NCI-H146 treated with DMSO at 0.1 percent for 48 hours (cell line): ENCODE results near the gene FN3K.
"Not testable (repeated sequence)": the region's sequence is repeated elsewhere in the genome, so short reads cannot be mapped to it uniquely, and the experiment has no call there.

Source experiments
- DNase-seq: peaks from one replicate; lab custom pipeline; 2025; ENCODE audit not compliant: unreplicated experiment; lab: John Stamatoyannopoulos, UW

Gene FN3K

DNA sequence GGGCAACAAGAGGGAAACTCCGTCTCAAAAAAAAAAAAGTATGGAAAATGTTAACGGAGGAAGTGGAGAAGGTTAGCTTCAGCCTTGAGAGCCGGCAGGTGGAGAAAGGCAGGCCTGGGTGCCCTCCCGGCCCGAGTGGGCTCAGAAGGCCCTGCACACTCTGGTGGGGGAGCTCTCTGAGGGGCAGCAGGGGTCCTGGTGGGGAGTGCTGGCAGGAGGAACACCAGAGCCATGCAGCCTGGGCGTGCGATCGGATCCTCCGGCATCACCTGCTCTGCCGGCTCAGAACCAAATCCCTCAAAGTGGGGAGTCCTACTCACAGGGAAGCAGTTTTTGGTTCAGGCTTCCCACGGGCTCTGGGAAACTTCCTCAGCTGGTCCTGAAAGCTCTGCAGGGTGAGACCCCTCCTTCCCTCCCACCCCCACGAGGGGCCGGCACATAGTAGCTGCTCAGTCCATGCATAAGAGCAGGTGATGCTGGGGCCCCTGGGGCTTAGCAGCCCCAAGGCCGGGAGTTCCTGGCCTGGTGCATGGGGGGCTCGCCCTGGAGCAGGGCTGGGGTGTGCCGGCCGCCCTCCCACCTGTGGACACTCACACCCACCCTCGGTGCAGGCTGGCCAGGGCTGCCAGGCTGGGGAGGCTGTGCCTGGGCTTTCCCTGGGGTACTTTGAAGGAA is 1.2 kb downstream of the FN3K start:
- DNase-seq: no peak

DNA sequence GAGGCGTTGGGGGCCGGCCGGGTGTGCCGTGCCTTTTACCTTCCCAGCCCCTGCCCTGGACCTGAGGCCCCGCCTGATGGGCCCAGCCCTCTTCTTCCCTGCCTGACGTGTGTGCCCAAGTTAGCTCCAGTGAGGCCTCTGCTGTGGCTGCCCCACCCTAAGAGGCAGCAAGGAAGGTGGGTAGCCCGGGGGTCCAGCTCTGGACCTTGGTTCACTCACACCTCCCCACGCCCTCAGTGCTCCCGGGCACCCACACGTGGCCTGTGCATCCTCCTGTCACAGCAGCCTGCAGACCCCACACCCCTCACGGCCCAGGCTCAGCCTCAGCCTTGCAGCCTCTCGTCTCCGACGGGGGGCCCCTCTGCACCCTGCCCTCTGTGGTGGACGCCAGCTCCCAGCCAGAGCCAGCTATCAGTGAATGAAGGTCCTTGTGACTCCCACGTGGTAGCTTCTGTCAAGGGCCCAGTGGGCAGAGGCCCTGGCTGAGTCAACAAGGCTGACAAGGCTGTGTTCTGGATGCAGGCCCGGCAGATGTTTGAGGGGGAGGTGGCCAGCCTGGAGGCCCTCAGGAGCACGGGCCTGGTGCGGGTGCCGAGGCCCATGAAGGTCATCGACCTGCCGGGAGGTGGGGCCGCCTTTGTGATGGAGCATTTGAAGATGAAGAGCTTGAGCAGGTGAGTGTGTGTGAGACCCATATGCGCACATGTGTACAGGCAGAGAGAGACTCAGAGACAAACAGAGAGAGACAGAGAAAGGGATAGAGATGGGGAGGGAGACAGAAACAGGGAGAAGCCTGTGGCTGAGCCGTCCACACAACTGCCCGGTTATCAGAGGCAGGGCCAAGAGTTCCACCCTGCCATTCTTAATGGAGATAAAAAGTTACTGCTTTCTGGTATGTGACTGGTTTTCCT is 2.8 kb downstream of the FN3K start:
- DNase-seq: no peak

DNA sequence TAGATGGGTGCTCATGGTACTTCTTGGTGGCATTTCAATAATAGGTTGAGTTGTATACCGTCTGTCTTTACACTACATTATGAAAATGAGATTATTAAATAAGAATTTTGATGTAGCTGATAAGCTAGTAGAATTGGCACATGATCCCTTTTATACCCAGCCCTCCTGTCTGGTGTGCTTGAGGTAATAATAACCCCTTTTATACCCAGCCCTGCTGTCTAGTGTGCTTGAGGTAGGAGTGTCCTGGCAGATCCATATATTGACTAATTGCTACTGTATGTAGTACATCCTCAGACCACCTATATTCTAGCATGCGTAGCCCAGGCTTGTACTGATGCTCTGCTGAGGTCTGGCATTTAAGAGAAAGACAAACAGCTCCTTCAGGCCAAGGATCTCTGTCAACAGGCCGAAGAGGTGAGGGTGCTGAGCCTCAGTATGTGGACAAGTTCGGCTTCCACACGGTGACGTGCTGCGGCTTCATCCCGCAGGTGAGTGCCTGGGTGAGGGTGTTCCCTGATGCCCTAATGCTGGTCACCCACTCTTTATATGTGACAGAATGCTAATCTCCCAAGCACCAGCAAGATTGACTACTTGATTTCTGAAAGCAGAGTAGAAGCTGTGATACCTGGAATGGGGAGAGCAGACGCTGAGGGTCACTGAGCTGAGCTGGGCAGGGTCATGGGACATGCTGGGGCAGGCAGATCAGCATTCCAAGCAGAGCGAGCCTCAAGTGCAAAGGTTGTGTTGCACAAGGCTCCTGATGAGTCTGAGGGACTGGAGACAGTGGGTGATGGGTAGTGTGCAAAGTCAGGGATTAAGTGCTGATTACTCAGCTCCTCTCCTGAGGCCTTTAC is 5.7 kb downstream of the FN3K start:
- DNase-seq: no peak

DNA sequence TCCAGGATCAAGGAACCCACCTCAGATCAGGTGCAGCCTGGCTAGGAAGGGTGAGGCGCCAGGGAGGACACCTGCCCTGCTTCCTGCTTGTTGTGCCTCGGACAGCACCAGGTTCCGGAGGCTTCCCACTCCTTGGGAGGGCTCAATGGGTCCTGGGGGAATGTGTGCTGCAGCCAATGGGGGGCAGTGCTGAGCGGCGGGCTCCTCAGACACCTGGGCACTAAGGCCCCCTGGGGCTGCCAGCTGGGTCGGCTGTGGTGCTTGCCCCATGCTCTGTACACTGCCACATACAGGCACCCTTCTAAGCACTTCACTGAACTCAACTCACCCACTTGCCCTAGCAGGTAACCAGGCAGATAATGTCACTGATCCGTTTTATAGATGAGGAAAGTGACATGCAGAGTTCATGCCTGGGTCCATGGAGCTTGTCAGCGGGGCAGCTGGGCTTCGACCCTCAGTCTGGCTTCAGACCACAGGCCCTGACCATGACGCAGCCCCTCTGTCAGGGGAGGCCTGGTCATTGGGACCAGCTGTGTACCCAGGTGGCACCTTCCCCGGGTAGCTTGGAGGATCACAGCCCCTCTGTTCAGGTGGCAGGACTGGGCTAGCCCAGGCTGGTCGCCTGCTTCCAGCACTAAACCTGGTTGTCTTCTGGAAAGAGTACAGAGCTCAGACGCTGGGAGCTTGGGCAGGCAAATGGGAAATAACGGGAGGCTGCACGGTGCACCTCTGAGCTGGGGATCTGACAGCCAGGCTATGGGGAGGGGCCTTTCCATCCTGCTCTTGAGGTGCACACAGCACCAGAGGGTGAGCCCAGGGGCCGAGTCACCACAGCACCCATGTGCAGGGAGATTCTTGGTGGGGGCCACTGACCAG is 8.2 kb downstream of the FN3K start:
- no peak for DNase-seq

DNA sequence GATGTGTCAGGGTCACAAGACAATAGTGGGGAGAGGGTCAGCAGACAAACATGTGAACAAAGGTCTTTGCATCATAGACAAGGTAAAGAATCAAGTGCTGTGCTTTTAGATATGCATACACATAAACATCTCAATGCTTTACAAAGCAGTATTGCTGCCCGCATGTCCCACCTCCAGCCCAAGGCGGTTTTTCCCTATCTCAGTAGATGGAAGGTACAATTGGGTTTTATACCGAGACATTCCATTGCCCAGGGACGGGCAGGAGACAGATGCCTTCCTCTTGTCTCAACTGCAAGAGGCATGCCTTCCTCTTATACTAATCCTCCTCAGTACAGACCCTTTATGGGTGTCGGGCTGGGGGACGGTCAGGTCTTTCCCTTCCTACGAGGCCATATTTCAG is 9.3 kb downstream of the FN3K start:
- not testable (repeated sequence) for DNase-seq

DNA sequence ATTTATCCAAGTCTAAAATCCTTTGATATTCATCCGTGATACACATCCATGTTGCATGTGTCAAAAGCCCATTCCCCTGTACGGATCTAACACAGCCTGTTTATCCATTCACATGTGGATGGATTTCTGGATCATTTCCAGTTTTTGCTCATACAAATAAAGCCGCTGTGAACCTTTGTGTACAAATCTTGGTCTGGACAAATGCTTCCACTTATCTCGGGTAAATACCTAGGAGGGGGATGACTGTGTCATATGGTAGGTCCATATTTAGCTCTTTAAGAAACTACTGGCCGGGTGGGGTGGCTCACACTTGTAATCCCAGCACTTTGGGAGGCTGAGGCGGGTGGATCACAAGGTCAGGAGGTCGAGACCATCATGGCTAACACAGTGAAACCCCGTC is 10.1 kb downstream of the FN3K start:
- DNase-seq: peak; percentile 21

DNA sequence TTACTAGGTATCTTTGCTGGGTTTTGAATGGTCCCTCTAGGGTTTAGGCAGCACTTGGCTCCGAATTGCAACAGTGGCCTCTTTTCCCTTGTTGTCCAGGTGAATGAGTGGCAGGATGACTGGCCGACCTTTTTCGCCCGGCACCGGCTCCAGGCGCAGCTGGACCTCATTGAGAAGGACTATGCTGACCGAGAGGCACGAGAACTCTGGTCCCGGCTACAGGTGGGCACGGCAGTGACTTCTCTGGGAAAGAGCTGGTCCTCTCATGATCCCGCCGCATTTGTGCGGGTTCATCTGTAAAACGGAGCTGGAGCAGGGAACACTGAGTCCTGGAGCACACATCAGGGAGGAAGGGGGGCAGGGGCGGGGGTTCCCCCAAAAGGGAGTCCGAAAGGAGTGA is 13.3 kb downstream of the FN3K start:
- no peak for DNase-seq

DNA sequence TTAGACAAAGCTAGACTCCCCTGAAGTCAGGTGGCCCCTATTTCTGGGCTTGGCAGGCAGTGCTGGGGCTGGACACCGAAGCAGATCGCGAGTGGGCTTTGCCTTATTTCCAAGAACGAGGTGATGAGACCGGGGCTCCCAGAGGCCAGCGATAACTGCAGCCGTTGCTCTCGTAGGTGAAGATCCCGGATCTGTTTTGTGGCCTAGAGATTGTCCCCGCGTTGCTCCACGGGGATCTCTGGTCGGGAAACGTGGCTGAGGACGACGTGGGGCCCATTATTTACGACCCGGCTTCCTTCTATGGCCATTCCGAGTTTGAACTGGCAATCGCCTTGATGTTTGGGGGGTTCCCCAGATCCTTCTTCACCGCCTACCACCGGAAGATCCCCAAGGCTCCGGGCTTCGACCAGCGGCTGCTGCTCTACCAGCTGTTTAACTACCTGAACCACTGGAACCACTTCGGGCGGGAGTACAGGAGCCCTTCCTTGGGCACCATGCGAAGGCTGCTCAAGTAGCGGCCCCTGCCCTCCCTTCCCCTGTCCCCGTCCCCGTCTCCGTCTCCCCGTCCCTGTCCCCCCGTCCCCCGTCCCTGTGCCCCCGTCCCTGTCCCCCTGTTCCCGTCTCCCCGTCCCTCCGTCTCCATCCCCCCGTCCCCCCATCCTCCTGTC is 15.0 kb downstream of the FN3K start:
- DNase-seq: no peak

DNA sequence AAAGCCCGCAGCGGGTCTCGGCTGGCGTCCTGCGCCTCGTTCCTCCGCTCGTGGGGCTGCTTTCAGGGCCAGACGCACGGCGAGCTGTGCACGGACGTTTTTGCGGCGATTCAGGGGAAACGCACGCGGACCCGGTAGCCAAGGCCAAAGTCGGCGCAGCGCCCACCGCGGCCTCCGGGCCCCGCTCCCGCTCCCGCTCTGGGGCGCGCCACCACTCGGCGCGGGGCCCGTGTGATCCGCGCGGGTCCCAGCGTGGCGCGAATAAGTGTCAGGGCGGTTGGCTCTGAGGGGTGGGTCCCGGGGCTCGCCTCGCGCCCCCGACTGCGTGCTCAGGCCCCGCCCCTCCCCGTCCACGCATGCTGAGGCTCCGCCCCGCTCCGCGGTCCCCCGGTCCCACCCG is 15.8 kb downstream of the FN3K start:
- DNase-seq: peak; percentile 67

DNA sequence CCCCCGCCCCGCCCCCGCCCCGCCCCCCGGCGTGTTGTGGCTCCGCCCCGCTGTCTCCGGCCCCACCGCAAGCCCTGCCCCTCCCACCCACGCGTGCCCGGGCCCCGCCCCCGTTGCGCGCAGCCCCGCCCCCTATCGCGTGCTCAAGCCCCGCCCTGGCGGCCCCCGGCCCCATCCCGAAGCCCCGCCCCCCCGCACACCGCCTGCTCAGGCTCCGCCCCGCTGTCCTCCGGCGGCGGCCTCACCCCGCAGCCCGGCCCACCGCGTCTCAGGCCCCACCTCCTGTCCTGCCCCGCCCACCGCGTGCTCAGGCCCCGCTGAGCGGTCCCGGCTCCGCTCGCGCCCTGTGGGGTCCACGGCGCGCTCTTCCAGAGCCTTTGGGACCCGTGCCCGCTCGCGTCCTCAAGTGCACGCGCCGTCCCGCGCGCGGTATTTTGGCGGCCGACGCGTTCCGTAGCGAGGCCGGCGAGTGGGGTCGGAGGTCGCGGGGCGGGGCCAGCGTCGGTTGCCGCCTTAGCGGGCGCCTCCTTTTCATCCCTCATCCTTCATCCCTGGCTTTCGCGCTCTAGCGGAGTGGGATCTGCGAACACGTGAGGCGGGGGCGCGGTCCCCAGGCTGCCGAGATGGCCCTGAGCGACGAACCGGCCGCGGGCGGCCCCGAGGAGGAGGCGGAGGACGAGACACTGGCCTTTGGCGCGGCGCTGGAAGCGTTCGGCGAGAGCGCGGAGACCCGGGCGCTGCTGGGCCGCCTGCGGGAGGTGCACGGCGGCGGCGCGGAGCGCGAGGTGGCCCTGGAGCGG is 16.4 kb downstream of the FN3K start, which contains the start of gene TBCD:
Gene TBCD (plus strand): TSS at position 495 of the 800 bp plus-strand sequence. CDS start 129 bp downstream, at position 624.
- DNase-seq: peak; percentile 77

DNA sequence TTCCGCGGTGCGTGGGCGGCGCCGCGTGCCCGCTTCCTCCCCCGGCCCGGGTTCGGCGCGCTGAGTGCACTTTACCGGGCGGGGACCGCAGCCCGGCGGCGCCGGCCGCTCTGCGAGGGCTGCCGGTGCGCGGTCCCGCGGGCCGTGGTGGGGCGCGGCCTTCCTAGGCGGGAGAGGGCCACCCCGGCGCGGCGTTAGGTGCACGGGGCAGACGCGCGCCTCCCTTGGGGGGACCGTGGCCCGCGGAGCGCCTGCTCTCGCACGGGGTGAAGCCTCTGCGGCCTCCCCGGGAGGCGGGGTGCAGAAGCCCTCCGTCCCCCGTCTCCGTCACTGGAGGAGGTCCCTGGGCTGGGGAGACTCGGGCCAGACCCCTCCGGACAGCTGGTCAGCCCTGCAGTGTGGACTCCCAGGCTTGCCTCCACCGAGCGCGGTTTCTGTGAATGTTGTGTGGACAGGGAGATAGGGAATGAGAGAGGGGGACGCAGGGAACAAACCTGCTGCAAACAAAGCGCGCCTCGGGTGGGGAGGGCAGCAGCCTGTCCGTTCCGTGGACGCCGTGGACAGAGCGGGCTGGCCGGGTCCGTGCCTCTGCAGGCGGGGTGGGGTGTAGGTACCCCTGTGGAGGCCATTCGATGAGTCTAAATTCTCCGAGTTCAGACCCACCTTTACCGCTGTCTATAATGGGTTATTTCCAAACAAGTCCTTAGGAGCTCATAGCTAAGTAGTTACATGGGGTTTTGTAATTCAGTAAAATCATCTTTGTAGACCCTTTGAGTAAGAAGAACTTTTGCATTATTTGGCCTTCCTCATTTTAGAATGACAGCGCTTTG is 17.2 kb downstream of the FN3K start:
- no peak for DNase-seq

DNA sequence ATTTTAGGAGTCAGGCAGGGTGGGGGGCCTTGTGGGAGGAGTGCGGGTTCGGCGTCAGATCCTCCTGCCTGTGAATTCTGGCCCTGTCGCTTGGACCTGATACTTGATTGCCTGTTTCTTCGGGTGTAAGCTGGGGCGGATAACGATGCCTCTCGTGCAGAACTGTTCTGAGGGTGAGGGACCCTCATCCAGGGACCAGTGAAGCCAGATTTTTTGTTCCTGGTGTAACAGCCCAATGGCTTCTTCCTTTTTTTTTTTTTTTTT is 17.7 kb downstream of the FN3K start:
- DNase-seq: no peak

DNA sequence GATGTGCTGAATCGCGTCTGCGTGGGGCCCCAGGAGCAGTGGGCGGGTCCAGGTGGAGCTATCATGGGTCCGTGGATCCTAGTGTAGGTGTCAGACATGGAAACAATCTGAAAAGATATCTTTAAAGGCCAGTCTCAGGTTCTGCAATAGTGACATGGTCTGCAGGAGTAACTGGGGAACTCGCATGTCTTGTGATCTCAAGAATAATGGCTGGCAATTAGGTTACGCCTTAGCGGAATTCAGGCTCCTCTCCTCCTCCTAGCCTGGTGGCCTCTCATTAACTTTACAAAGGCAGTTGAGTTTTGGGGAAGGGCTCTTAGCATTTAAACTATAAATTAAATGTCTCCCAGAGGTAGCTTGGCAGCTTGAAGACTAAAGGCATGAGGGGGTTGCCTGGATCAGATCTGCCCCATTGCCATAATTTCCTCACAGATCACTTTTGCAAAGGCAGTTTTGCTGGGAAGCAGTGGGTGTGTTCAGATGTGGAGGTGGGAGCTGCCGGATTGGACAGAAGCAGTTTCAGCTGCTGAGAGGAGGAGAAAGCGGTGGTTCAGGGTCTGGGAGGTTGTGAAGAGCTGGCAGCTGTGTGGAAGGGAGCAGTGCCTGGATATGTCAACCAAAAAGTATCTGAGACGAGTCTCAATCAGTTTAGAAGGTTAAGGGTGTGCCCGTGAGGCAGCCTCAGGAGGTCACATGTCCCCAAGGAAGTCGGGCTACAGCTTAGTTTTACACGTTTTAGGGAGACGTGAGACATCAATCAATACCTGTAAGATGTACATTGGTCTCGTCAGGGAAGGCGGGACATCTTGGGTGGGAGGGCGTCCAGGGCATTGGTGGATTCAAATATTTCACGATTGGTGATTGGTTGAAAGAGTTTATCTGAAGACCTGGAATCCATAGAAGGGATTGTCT is 19.1 kb downstream of the FN3K start:
- no peak for DNase-seq

DNA sequence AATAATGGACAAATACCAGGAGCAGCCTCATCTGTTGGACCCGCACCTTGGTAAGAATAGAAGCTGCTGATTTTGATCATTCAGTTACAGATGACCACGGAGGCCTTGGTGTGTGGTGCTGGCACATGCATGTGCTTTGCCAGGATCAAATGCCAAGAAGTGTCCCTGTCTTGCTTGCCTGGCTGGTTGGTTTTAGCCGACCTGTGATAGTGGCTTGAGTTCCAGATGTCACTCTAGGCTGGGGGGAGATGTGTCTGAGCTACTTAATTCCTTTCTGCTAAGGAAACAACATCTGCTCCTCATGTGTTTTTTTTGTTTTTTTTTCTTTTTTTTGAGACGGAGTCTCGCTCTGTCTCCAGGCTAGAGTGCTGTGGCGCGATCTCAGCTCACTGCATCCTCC is 20.8 kb downstream of the FN3K start:
- no peak for DNase-seq

DNA sequence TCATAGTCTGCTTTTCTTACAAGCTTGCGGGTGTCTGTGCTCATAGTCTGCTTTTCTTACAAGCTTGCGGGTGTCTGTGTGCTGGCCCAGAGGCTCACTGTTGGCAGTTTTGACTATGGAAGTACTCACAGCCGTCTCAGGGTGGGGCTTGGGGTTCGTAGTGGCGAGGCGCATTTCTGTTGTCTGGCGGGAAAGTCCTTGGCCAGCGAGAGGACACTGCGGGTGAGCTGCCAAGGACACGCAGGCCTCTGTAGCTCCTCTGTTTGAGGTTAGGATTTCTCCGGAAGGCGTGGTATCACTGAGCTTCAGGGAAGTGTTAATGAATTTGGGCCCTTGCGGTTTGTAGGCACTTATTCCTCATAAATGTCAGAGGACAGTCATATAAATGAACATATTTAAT is 30.0 kb downstream of the FN3K start:
- DNase-seq: no peak

DNA sequence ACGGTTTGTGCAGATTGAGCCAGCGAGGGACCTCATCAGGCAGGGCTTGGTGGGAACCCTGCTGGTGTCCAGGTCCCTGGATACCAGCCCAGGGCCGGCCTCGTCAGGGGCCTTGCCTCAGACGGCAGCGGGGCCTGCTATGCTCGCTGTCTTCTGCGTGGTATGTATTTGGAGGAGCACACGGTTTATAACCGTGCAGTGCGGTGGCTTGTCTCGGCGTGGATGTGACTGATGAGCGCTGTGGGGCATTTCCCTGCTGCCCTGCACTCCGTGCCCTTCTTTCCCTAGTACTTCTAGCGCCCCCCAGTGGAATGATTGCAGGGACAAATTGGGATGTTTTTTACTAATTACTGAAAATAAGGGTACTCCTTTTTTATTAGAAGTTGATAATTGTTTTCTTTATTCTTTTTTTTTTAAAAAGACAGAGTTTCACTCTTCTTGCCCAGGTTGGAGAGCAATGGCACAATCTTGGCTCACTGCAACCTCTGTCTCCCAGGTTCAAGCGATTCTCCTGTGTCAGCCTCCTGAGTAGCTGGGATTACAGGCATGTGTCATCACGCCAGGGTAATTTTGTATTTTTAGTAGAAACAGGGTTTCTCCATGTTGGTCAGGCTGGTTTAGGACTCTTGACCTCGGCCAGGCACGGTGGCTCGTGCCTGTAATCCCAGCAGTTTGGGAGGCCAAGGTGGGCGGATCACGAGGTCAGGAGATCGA is 31.8 kb downstream of the FN3K start:
- DNase-seq: no peak

DNA sequence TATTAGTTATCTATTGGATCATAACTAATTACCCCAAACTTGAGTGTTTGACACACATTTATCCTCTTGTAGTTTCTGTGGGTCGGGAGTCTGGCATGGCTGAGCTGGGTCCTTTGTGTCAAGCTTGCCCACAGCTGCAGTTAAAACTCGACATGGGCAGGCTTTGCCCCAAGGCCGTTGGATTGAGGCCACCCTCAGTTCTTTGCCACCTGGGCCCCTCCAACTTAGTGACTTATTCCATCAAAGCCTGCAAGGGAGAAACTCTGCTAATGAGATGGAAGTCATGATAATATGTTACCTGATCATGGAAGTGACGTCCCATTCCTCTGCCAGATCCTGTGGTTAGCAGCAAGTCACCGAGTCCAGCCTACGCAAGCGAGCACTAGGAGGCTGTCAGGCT is 33.6 kb downstream of the FN3K start:
- DNase-seq: no peak
